Measurements from ENCODE around the gene MC3R.
"Not testable (repeated sequence)": the region's sequence is repeated elsewhere in the genome, so short reads cannot be mapped to it uniquely, and the experiment has no call there.

Gene MC3R

DNA sequence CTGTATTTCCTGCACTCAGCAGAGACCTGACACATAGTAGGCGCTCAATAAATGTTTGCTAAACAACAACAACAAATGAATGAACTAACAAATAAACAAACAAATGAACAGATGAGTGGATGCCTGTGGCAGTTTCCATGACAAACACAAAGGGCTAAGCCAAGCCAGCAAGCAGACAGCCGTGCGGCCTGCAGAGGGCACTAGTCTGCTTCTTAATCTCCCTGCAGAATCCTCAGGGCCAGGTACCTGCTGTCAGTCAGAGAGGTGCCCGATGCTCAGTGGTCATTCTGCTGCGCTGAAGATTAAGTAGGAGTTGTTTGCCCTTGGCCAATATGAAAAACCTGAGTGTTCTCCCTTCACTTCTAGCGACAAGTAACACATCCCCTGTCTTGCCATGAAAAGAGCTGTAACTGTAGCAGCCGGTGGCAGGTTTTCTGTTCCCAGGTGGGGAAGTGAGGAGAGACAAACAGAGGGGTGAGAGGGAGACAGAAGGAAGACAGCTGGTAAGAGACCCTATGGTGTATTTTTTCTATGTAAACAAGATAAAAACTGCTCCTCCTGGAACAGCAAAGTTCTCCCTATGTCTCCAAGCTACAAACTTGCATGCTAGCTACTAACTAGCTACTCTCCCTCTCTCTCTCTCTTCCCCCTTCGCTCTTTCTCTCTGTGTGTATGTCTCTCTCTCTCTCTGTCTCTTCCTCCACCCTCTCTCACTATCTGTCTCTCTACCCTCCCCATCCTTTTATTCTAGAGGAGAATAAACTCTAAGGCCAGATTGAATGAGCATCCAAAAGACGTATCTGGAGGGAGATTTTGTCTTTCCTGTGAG, at the start of gene MC3R:
MC3R (plus strand) TSS at position 779 of the 829 bp plus-strand sequence. CDS start 112 bp downstream, outside the sequence.
- no peak for DNase-seq (ENCODE audit: low read depth, low spot score)

DNA sequence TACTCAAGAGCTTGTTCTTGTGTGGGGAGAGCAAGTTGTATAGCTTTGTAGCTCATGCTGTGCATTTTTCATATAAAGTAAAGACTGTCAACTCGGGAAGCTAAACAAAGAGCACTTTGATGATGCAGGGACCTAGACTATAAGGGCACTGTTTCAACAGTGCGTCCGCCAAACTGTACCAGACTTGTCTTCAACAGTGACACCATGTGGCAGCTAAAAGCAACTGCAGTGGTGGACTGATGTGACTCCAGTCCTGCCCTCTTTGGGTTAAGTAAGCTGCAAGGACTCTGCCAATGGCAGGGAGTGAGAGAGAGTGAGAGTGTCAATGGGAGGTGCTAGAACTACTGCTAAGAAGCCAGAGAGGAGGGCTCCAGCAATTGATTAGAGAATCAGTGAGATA, 48.1 kb upstream of the MC3R start:
- DNase-seq (ENCODE audit: low read depth, low spot score): no peak

DNA sequence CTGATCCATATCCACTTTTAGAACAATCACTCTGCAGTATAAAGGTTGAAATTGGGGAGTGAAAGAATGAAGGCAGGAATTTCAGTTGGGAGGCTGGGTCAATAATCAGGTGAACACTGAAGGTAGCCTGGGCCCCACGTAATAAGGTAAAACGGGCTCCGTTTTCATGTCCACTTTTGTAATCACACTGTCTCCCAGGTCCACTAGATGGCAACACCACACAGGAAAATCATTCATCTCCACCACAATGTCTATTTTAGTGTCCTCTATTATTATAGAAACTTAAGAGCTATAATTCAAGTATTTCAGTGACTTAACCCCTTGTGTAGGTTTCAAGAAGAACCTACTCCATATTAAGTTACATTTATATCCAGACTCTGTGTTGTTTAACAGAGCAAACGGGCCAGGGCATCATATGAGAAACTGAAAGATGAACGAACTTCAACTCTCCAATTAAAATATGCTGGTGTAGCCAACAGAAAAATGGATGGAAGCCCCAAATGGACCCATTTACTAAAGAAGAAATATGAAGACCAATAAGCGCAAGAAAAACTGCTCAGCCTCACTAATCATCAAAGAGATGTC, 45.9 kb upstream of the MC3R start:
- no peak for DNase-seq (ENCODE audit: low read depth, low spot score)

DNA sequence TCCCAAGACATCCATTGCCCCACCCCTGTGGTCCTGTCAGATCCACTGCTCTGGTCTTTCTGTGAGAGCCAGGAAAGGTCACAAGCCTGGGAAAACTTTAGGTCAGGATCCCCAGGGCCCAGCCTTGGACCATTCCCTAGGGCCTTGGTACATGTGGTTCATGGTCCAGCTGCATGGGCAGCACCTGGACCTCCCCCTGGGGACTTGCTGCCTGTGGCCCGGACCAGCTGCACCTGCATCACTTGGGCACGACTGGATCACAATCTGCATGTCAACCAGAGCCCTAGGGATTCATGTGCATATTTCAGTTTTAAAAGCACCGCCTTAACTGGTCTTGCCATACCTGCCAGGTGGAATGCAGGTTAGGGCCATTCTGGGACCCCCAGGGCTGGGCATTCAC, 44.3 kb upstream of the MC3R start:
- DNase-seq (ENCODE audit: low read depth, low spot score): no peak

DNA sequence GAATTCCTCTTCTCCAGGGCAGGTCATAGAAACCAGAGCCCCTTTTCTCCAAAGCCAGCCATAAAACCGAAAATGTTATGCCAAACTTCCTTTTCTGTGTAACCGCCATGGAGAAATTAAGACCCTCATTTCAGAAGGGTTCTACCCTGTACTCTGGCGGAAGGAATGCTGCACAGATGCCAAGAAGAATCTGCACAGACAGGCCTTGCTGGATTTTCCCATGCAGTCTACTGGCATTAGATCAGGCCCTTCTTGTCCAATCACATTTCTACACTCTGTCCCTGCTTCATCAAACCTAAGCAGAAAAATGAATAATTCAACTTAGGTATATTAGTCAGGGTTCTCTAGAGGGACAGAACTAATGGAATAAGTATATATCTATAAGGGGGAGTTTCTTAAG, 43.2 kb upstream of the MC3R start:
- no peak for DNase-seq (ENCODE audit: low read depth, low spot score)

DNA sequence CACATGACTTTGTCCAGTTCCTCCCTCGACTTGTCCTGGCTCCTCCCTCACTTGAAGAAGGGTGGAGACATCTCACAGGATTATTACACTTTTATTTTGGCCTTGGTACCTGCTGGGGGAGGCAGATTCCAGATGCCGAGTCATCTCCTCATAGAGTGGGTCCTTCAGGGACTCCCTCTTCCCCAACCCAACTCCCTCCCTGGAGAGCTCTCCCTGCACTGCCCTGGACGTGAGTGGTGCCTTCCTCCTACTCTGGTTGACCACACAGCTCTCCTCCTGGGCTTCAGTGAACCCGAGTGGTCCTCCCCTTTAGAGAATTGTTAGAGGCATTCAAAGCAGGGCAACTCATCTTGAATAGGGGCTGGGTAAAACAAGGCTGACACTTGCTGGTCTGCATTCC, 40.9 kb upstream of the MC3R start:
- no peak for DNase-seq (ENCODE audit: low read depth, low spot score)

DNA sequence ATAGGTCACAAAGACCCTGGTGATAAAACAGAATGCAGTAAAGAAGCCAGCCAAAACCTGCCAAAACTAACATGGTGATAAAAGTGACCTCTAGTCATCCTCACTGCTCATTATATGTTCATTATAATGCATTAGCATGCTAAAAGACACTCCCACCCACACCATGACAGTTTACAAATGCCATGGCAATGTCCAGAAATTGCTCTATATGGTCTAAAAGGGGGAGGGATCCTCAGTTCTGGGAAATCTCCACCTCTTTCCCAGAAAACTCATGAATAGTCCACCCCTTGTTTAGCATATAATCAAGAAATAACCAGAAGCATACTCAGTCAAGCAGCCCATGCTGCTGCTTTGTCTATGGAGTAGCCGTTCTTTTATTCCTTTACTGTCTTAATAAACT, 40.4 kb upstream of the MC3R start:
- no peak for DNase-seq (ENCODE audit: low read depth, low spot score)

DNA sequence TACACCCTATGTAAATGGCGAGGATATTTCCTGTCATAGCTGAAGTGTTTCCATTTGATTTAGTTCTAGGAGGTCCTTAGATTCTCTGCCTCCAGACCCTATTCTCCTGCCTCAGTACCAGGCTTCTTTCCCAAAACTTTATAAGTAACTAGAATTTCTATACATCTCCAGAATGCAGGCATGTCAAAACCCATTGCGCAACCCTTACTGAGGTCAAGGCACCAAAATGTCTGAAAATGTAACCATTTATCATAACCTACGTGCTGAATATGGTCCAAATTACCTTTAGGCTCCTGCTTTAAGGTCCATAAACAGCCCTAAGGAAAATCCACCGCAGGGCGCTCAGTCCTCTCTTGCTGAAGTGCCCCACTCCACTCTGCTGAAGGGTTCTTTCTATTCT, 37.5 kb upstream of the MC3R start:
- no peak for DNase-seq (ENCODE audit: low read depth, low spot score)

DNA sequence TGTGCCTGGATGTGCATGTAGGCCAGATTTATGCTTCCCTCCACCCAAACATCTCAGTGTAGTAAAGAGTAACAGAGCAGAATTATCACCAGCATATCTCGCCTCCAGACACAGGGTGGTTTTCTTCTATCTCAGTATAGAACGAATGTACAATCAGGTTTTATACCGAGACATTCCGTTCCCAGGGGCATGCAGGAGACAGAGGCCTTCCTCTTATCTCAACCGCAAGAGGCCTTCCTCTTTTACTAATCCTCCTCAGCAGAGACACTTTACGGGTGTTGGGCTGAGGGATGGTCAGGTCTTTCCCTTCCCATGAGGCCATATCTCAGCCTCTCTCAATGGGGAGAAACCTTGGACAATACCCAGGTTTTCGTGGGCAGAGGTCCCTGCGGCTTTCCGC, 36.4 kb upstream of the MC3R start:
- no peak for DNase-seq (ENCODE audit: low read depth, low spot score)

DNA sequence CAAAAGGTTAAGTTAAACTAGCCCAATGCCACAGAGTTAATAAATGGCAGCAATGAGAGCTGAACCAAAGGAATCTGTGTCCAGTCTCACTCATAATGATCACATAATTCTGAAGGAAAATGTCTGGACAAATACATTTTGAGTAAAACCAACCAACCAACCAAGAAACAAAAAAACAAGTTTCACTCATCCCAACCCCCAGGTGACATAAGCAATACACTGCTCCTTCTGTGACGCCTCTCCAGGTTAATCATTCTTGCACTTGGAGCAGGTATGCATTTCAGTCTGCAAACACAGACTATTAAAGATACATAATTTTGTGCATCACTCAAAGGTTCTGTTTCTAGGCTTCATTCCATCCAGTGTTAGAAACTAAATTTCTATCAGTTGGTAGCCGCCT, 35.2 kb upstream of the MC3R start:
- DNase-seq (ENCODE audit: low read depth, low spot score): no peak

DNA sequence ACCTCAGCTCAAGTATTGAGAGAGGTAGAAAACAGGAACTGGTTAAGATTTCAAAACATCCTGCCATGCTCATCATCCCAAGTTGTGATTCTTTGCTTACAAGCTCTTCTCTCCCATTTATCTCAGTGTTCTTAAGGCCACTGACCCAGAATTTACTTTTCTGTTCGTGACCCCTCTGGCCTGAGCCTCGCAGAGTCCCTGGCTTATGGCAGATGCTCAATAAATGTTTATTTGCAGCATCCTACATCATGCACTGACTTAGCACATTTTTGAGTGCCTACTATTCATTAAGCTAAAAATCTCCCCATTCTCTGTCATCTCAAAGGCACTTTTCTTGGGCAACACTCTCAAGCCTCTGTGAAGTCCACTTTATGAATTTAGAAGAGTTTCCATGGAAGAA, 33.4 kb upstream of the MC3R start:
- DNase-seq (ENCODE audit: low read depth, low spot score): no peak

DNA sequence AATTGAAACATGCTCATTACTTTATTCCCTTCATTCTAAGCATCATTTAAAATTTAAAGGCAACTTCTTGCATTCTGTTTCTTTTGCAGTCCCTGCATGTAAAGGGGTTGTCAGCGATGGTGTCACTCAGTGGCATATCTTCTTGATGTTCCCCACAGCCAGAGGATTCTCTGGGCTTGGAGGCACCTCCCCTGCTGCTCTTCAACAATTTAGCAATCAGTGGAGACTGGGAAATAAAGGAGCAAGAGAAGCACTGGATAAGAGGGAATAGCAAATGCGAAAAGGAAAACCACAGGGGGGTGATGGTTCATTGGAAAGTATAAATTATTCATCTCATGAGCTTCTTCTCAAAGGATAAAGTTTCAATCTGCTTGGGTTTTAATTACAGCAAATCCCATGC, 30.7 kb upstream of the MC3R start:
- no peak for DNase-seq (ENCODE audit: low read depth, low spot score)

DNA sequence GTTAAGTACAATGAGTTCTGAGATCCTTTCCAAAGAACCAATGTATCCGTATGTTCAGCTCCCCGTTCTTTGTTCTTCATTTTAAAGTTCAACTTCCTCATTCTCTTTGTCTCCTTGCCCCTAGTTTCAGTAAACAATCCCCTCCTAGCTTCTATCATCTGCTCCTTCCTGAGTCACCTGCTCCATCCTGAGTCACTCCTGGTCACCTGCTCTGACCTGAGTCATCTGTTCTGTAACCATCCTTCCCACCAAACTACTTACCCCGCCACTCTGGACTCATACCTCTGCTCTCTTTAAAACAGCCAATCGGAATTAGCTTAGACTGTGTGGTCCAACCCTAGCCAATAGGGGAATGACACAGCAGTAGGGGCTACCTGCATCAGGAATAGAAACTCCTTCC, 27.3 kb upstream of the MC3R start:
- not testable (repeated sequence) for DNase-seq (ENCODE audit: low read depth, low spot score)

DNA sequence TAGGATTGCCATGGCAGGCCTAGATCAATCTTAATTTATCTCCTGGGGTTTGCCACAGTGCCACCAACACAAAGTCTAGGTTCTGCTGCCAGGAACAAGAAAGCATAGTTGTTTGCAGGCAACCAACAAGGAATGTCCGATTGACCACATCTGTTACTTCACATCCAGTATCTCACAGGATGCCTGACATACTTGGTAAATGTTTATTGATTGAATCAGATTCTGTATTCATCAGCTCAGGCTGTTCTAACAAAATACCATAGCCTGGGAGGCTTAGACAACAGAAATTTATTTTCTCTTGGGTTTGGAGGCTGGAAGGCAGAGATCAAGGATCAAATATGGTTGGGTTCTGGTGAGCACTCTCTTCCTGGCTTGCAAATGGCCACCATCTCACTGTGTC, 26.3 kb upstream of the MC3R start:
- no peak for DNase-seq (ENCODE audit: low read depth, low spot score)

DNA sequence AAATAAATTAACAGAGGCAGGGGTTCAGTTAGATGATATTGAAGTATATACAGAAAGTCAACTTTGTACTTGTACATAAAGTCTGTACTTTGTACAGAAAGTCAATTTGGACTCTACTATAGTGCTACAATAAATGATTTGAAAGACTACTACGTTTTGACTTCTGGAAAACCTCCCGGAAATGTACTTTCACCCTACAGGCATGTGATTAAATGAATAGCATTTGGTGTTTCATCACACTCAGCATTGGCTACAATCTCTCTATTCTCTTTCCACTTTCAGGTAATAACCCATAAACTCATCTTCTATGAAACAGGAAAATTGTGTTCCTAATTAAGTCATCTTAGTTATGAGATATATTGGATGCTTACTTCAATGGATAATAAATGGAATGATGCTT, 25.6 kb upstream of the MC3R start:
- no peak for DNase-seq (ENCODE audit: low read depth, low spot score)

DNA sequence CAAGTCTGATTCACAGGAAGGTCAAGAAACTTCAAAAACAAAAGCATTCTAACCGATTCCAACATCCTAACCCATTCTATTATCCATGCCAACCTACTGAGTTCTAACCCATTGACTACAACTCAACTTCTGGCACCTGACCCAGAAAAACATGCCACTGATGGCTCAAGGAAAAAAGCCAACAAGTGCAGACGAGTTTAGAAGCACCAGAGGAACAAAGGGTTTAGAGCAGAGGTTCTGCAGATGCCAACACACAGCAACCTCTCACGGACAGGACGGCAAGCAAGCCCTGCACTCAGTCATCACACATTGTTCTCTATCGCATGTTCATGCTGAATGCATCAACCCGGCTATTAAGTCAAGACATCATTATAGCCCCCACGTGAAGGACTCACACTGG, 25.2 kb upstream of the MC3R start:
- no peak for DNase-seq (ENCODE audit: low read depth, low spot score)

DNA sequence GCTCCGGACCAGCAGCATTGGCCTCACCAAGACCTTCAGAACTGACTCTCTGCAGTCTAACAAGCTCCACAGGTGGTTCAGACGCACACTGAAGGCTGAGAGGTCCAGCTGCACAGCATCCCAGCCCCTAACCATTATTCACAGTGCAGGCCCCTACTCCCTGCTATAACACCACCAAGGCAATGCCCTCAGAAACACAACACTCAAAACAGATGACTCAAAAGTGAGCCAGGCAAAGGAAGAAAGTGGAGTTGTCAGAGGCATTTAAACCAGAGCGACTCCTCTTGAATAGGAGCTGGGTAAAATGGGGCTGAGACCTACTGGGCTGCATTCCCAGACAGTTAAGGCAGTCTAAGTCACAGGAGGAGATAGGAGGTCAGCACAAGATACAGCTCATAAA, 20.5 kb upstream of the MC3R start:
- no peak for DNase-seq (ENCODE audit: low read depth, low spot score)

DNA sequence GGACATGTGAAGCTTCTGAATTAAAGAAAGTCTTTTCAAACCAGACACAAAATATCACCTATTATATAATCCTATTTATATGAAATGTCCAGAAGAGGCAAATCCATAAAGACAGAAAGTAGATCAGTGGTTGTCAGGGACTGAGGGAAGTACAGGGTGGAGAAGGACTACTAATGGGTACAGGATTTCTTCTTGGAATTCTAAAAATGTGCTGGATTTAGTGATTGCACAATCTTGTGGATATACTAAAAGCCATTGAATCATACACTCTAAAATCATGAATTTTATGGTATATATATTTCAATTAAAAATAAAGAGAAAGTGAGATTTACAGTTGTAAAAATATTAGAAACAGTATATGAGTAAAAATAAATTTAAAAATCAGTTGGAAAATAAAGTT, 18.7 kb upstream of the MC3R start:
- DNase-seq (ENCODE audit: low read depth, low spot score): no peak

DNA sequence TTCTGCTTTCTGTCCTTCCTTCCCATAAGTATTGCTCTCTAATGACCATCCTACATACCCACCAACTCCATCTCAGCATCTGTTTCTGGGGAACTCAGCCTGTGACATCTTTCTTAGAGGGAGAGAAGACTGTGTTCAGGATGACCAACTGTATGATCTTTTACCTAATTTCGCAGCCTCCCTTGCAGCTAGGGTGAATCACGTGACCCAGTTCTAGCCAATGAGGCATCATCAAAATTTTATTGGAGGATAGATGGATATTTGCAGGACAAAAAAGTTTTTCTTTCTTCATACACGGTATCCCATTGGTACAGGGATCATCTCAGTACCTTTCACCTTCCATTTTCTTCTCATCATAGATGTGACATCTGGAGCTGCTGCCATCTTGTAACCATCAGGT, 14.4 kb upstream of the MC3R start:
- no peak for DNase-seq (ENCODE audit: low read depth, low spot score)

DNA sequence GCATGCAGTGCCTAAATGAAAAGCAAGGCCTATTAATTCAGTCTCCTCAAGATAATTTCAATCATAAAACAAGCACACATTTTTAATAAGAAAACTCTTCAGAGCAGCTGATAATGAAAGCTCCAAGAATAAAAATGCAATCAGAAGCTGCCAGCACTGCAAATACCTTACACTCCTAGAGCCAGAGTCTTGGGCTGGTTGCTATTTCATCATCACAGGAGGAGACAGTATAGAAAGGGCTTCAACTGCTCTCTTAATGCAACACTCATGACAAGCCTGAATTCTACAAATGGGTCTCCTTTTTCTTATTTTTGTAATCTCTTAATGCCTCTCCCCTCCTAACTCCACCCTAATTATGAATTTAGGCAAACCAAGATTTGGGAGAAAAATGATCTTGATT, 11.2 kb upstream of the MC3R start:
- DNase-seq (ENCODE audit: low read depth, low spot score): no peak

DNA sequence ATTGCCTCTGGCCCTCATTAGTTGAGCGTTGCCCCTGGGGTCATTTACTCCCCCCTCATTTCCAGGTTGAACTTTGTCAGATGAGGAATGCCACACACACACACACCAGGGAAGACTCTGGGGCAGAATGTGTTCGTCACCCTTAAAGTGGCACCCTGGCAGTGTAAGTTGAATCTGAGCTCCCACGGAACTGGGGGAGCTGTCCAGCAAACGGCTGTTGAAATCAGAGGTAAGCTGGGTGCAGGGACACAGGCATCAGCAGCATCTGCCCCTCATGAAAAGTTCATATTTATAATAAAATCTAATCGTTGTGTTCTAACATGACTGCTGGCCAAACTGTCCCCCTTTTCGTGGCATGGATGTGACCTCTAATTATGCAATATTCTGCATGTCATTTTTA, 4.3 kb upstream of the MC3R start:
- DNase-seq (ENCODE audit: low read depth, low spot score): no peak

DNA sequence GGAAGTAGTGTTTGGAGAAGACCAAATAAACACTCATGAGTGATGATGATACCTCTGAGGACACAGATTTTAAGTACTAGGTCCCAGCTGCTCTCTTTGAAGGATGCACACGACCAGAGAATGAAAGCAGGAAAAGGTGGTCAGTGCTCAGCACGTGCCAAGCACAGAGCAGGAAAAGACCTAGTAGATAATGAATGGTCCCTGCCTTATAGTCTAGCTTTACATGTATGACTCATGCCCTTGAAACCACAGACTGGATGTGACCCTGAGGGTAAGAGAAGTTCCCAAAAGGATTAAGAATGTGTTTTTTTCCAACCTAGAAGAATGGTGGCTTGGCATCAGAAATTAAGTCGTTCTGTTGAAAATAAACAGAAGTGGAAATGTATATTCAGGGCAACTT, 2.8 kb upstream of the MC3R start:
- no peak for DNase-seq (ENCODE audit: low read depth, low spot score)

DNA sequence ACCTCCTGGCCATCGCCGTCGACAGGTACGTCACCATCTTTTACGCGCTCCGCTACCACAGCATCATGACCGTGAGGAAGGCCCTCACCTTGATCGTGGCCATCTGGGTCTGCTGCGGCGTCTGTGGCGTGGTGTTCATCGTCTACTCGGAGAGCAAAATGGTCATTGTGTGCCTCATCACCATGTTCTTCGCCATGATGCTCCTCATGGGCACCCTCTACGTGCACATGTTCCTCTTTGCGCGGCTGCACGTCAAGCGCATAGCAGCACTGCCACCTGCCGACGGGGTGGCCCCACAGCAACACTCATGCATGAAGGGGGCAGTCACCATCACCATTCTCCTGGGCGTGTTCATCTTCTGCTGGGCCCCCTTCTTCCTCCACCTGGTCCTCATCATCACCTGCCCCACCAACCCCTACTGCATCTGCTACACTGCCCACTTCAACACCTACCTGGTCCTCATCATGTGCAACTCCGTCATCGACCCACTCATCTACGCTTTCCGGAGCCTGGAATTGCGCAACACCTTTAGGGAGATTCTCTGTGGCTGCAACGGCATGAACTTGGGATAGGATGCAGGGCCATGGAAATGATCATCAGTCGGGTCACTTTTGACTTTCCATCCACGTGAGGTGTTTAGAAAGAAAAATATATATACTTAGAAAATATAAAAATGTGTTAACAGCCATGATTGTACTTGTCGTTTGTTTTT, 868 bp downstream of the MC3R start:
- DNase-seq (ENCODE audit: low read depth, low spot score): no peak
